ENCODE results near the gene FLNB.

Gene FLNB

DNA sequence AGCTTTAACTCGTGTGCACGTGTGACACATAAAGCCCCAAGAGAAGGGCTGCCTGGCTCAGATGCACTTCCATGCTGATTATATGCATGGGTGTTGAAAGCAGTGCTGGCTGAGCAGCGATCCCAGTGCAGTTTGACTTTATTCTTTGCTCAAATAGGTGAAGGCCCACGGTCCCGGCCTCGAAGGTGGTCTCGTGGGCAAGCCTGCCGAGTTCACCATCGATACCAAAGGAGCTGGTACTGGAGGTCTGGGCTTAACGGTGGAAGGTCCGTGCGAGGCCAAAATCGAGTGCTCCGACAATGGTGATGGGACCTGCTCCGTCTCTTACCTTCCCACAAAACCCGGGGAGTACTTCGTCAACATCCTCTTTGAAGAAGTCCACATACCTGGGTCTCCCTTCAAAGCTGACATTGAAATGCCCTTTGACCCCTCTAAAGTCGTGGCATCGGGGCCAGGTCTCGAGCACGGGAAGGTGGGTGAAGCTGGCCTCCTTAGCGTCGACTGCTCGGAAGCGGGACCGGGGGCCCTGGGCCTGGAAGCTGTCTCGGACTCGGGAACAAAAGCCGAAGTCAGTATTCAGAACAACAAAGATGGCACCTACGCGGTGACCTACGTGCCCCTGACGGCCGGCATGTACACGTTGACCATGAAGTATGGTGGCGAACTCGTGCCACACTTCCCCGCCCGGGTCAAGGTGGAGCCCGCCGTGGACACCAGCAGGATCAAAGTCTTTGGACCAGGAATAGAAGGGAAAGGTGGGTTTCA lies 114.9 kb downstream of the FLNB start:
- Histone ChIP-seq H3K36me3 (replicated peaks; ENCODE audit: insufficient read depth, low read length) (no peaks in the 10 kb centered on the region), H3K27ac (ENCODE audit: low read length) (no peak overlapping the region), H3K27me3 (replicated peaks; ENCODE audit: insufficient read depth, low read length) (no peaks in the 10 kb centered on the region), H3K4me1 (ENCODE audit: low read length) (no peaks in the 10 kb centered on the region), H3F3A (ENCODE audit: insufficient read depth, low read length) (no peaks in the 10 kb centered on the region), H3K4me3 (ENCODE audit: low read length) (no peak overlapping the region), H3K9ac (ENCODE audit: low read length) (no peak overlapping the region), H3K4me2 (ENCODE audit: low read depth, low read length) (no peak overlapping the region), H4K20me1 (ENCODE audit: insufficient read depth, low read length) (no peaks in the 10 kb centered on the region), H3K9me3 (replicated peaks; ENCODE audit: insufficient read depth, low read length) (no peaks in the 10 kb centered on the region), H2AFZ (ENCODE audit: low read length) (no peak overlapping the region), H3K79me2 (ENCODE audit: low read length) (no peaks in the 10 kb centered on the region), H3K9me2 (replicated peaks; ENCODE audit: insufficient read depth, low read length) (no peaks in the 10 kb centered on the region)
- TF ChIP-seq, protein P1, sequence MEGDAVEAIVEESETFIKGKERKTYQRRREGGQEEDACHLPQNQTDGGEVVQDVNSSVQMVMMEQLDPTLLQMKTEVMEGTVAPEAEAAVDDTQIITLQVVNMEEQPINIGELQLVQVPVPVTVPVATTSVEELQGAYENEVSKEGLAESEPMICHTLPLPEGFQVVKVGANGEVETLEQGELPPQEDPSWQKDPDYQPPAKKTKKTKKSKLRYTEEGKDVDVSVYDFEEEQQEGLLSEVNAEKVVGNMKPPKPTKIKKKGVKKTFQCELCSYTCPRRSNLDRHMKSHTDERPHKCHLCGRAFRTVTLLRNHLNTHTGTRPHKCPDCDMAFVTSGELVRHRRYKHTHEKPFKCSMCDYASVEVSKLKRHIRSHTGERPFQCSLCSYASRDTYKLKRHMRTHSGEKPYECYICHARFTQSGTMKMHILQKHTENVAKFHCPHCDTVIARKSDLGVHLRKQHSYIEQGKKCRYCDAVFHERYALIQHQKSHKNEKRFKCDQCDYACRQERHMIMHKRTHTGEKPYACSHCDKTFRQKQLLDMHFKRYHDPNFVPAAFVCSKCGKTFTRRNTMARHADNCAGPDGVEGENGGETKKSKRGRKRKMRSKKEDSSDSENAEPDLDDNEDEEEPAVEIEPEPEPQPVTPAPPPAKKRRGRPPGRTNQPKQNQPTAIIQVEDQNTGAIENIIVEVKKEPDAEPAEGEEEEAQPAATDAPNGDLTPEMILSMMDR (IDR thresholded peaks at IDR 0.05; ENCODE audit: low read length) = no peak
- TF ChIP-seq EZH2 (optimal IDR thresholded peaks at IDR 0.05; ENCODE audit: low read depth, low read length) = no peak
- no peak for TF ChIP-seq EZH2phosphoT487 (IDR thresholded peaks at IDR 0.05; ENCODE audit: low read length)
- DNase-seq = no peak

DNA sequence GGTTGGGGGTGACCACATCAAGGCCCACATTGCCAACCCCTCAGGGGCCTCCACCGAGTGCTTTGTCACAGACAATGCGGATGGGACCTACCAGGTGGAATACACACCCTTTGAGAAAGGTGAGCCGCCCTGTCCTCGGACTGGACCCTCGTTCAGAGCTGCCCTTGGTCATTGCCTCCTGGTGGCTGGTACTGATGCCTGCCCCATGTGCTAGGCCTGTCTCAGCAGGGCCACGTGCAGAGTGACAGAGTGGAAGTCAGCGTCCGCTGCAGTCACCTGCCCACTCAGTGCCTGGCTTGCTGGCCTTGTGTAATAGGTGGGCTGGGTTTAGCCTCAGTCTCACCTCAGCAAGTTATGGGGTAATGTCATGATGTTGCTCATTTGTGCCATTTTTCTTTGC lies 116.2 kb downstream of the FLNB start:
- no peak overlapping the region for H3K9ac ChIP-seq (ENCODE audit: low read length)
- no peaks in the 10 kb centered on the region for H3F3A ChIP-seq (ENCODE audit: insufficient read depth, low read length)
- no peaks in the 10 kb centered on the region for H3K36me3 ChIP-seq (replicated peaks; ENCODE audit: insufficient read depth, low read length)
- no peak overlapping the region for H3K4me3 ChIP-seq (ENCODE audit: low read length)
- H3K4me2 ChIP-seq (ENCODE audit: low read depth, low read length) = no peak overlapping the region
- H4K20me1 ChIP-seq (ENCODE audit: insufficient read depth, low read length) = no peaks in the 10 kb centered on the region
- TF ChIP-seq EZH2 (optimal IDR thresholded peaks at IDR 0.05; ENCODE audit: low read depth, low read length) (no peak), EZH2phosphoT487 (IDR thresholded peaks at IDR 0.05; ENCODE audit: low read length) (no peak)
- TF ChIP-seq, protein P1 (IDR thresholded peaks at IDR 0.05; ENCODE audit: low read length) = no peak
- no peaks in the 10 kb centered on the region for H3K9me2 ChIP-seq (replicated peaks; ENCODE audit: insufficient read depth, low read length)
- H3K79me2 ChIP-seq (ENCODE audit: low read length) = no peaks in the 10 kb centered on the region
- no peak overlapping the region for H3K27ac ChIP-seq (ENCODE audit: low read length)
- no peaks in the 10 kb centered on the region for H3K4me1 ChIP-seq (ENCODE audit: low read length)
- H2AFZ ChIP-seq (ENCODE audit: low read length) = no peak overlapping the region
- no peaks in the 10 kb centered on the region for H3K27me3 ChIP-seq (replicated peaks; ENCODE audit: insufficient read depth, low read length)
- DNase-seq = no peak
- no peaks in the 10 kb centered on the region for H3K9me3 ChIP-seq (replicated peaks; ENCODE audit: insufficient read depth, low read length)

DNA sequence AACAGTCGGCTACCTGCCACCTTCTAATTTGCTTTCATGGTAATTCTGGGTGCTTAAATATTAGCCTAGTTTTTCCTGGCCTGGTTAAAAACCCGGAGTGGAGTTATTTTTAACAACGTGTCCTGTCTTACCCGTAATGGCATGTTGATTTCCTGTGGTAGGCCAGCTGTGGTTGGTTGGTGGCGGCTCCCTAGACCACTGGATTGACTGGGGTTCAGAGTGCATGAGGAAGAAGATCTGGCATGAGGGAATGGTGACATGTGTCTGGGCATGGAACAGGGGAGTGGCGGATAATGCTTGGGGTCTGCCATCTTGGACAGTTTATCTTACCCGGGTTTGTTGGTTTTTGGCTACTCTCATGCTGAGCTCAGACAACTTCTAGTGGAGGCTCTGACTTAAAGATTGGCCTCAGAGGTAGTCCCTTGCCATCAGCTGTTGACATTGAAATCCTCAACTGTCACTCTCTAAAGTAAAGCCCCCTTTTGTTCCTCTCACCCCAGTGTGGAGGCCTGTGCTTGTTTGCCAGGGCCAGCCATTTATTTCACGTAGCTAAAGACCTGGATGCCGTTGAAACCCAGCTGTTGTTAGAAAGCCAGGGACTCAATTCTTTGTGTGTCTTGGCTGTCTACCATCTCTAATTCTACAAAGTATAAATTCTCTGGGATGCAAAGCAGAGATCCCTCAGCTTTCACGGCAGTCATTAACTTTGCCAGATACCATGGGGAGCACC lies 121.0 kb downstream of the FLNB start:
- Histone ChIP-seq H3K27me3 (replicated peaks; ENCODE audit: insufficient read depth, low read length) (no peaks in the 10 kb centered on the region), H3K9me3 (replicated peaks; ENCODE audit: insufficient read depth, low read length) (no peaks in the 10 kb centered on the region), H3K4me2 (ENCODE audit: low read depth, low read length) (no peak overlapping the region), H3K4me3 (ENCODE audit: low read length) (no peak overlapping the region), H3F3A (ENCODE audit: insufficient read depth, low read length) (no peaks in the 10 kb centered on the region), H3K27ac (ENCODE audit: low read length) (no peak overlapping the region), H4K20me1 (ENCODE audit: insufficient read depth, low read length) (no peaks in the 10 kb centered on the region), H2AFZ (ENCODE audit: low read length) (no peak overlapping the region), H3K9me2 (replicated peaks; ENCODE audit: insufficient read depth, low read length) (no peaks in the 10 kb centered on the region), H3K36me3 (replicated peaks; ENCODE audit: insufficient read depth, low read length) (no peaks in the 10 kb centered on the region), H3K4me1 (ENCODE audit: low read length) (no peaks in the 10 kb centered on the region), H3K9ac (ENCODE audit: low read length) (no peak overlapping the region), H3K79me2 (ENCODE audit: low read length) (no peaks in the 10 kb centered on the region)
- no peak for DNase-seq
- no peak for TF ChIP-seq EZH2phosphoT487 (IDR thresholded peaks at IDR 0.05; ENCODE audit: low read length)
- TF ChIP-seq, protein P1 (IDR thresholded peaks at IDR 0.05; ENCODE audit: low read length) = no peak
- no peak for TF ChIP-seq EZH2 (optimal IDR thresholded peaks at IDR 0.05; ENCODE audit: low read depth, low read length)
